ENCODE data around the gene SLC7A6. TPM values are rescaled to one million over a fixed set of nuclear protein-coding genes. Genes with fewer than 3 reads are reported as not detected.

Gene SLC7A6
- total RNA-seq, 1 donor from 2014 or later = 11.6 TPM

GRCh38 chr16:68279726-68280558 is 15.6 kb downstream of the SLC7A6 start:
- Mint-ChIP-seq H3K4me3 (ENCODE audit: low read depth) (no peak overlapping the region), H3K27ac (no peak overlapping the region), H3K36me3 (ENCODE audit: insufficient read depth) (no peaks in the 10 kb centered on the region), H3K27me3 (no peaks in the 10 kb centered on the region), H3K4me1 (ENCODE audit: low read depth) (peaks cover 11% of the 10 kb centered on the region), H3K9me3 (ENCODE audit: low read depth) (no peaks in the 10 kb centered on the region)
- TF ChIP-seq CTCF (IDR thresholded peaks at IDR 0.05; ENCODE audit: unreplicated experiment) = no peak
- no peak for DNase-seq (ENCODE audit: low spot score, unreplicated experiment)

- no peaks in the 10 kb centered on the region for H3K27me3 Mint-ChIP-seq
- peaks cover 2% of the 10 kb centered on the region for H3K36me3 Mint-ChIP-seq (ENCODE audit: insufficient read depth)
- DNase-seq (ENCODE audit: low spot score, unreplicated experiment) = no peak
- peaks cover 2% of the 10 kb centered on the region for H3K4me1 Mint-ChIP-seq (ENCODE audit: low read depth)
- H3K27ac Mint-ChIP-seq = no peak overlapping the region
- no peak overlapping the region for H3K4me3 Mint-ChIP-seq (ENCODE audit: low read depth)
- TF ChIP-seq CTCF (IDR thresholded peaks at IDR 0.05; ENCODE audit: unreplicated experiment) = no peak
- no peaks in the 10 kb centered on the region for H3K9me3 Mint-ChIP-seq (ENCODE audit: low read depth)
Measured at GRCh38 chr16:68281368-68282063, 17.2 kb downstream of the SLC7A6 start.

- no peak overlapping the region for H3K4me3 Mint-ChIP-seq (ENCODE audit: low read depth)
- DNase-seq (ENCODE audit: low spot score, unreplicated experiment) = no peak
- no peak for TF ChIP-seq CTCF (IDR thresholded peaks at IDR 0.05; ENCODE audit: unreplicated experiment)
- no peak overlapping the region for H3K27ac Mint-ChIP-seq
- peaks cover 2% of the 10 kb centered on the region for H3K36me3 Mint-ChIP-seq (ENCODE audit: insufficient read depth)
- no peaks in the 10 kb centered on the region for H3K9me3 Mint-ChIP-seq (ENCODE audit: low read depth)
- no peaks in the 10 kb centered on the region for H3K27me3 Mint-ChIP-seq
- H3K4me1 Mint-ChIP-seq (ENCODE audit: low read depth) = peaks cover 2% of the 10 kb centered on the region
Measured at GRCh38 chr16:68282064-68282452, 17.7 kb downstream of the SLC7A6 start.

- H3K36me3 Mint-ChIP-seq (ENCODE audit: insufficient read depth) = peaks cover 2% of the 10 kb centered on the region
- H3K4me1 Mint-ChIP-seq (ENCODE audit: low read depth) = peaks cover 2% of the 10 kb centered on the region
- no peak overlapping the region for H3K27ac Mint-ChIP-seq
Measured at GRCh38 chr16:68283346-68283745, 19.0 kb downstream of the SLC7A6 start.

More at GRCh38 chr16:68283346-68283745, 19.0 kb downstream of the SLC7A6 start:
- no peaks in the 10 kb centered on the region for H3K27me3 Mint-ChIP-seq
- no peaks in the 10 kb centered on the region for H3K9me3 Mint-ChIP-seq (ENCODE audit: low read depth)
- TF ChIP-seq CTCF (IDR thresholded peaks at IDR 0.05; ENCODE audit: unreplicated experiment) = no peak
- no peak for DNase-seq (ENCODE audit: low spot score, unreplicated experiment)
- H3K4me3 Mint-ChIP-seq (ENCODE audit: low read depth) = no peak overlapping the region
